DND-41 (cell line): Measurements from ENCODE around the gene ANO9.

Source experiments
- ATAC-seq: fragments of 200-7000 bp; cut with Tn5 transposase; 3 replicates; pipeline ENCODE4 v1.9.1; 2021; ENCODE audit warnings: low read depth; ENCODE audit not compliant: insufficient read depth
- DNase-seq: peaks from one replicate; pipeline ENCODE4 v3.0.0-alpha.2; 2020
- H2AFZ ChIP-seq: 2 replicates; pipeline ENCODE4 v1.6.0; 2012; ENCODE audit warnings: low read depth, low read length
- H3K27ac ChIP-seq: 2 replicates; pipeline ENCODE4 v1.5.1; 2012; ENCODE audit warnings: low read length, inconsistent platforms
- H3K27me3 ChIP-seq: fragments of 200-600 bp; sonication (generic); 2 replicates; pipeline ENCODE4 v1.6.0; 2012; ENCODE audit warnings: low read length, mild to moderate bottlenecking, inconsistent platforms; ENCODE audit not compliant: insufficient read depth, poor library complexity
- H3K36me3 ChIP-seq: 2 replicates; pipeline ENCODE4 v1.5.1; 2012; ENCODE audit warnings: low read length, inconsistent platforms; ENCODE audit not compliant: insufficient read depth
- H3K4me1 ChIP-seq: 2 replicates; pipeline ENCODE4 v1.5.1; 2012; ENCODE audit warnings: mild to moderate bottlenecking, low read length; ENCODE audit not compliant: insufficient read depth
- H3K4me2 ChIP-seq: 2 replicates; pipeline ENCODE4 v1.6.0; 2012; ENCODE audit warnings: mild to moderate bottlenecking, moderate library complexity, low read length, inconsistent platforms; ENCODE audit not compliant: insufficient read depth
- H3K4me3 ChIP-seq, 2 experiments: fragments of 200-600 bp in 1 of 2; shearing (Covaris generic) in 1 of 2; 2 replicates each; pipeline ENCODE4 v1.5.1; 2012 to 2016; ENCODE audit warnings: inconsistent platforms in 2 of 2, low read length in 2 of 2, mild to moderate bottlenecking in 2 of 2, low read depth in 1 of 2, moderate library complexity in 1 of 2
- H3K79me2 ChIP-seq: 2 replicates; pipeline ENCODE4 v1.6.0; 2012; ENCODE audit warnings: low read length, inconsistent platforms; ENCODE audit not compliant: insufficient read depth
- H3K9ac ChIP-seq: 2 replicates; pipeline ENCODE4 v1.6.0; 2012; ENCODE audit warnings: low read depth, mild to moderate bottlenecking, inconsistent platforms, low read length, moderate library complexity
- H3K9me3 ChIP-seq: 2 replicates; pipeline ENCODE4 v1.5.1; 2012; ENCODE audit warnings: low read length, moderate library complexity, mild to moderate bottlenecking, inconsistent platforms; ENCODE audit not compliant: insufficient read depth, severe bottlenecking
- H4K20me1 ChIP-seq: 2 replicates; pipeline ENCODE4 v1.6.0; 2012; ENCODE audit warnings: low read length; ENCODE audit not compliant: insufficient read depth
- CTCF ChIP-seq: IDR thresholded peaks from 2 replicates; pipeline ENCODE4 v1.5.1; 2012; ENCODE audit warnings: borderline replicate concordance, low read length, moderate library complexity, mild to moderate bottlenecking; ENCODE audit not compliant: poor library complexity, severe bottlenecking; ENCODE audit errors: extremely low read depth
- EZH2 ChIP-seq: IDR thresholded peaks from 3 replicates; pipeline ENCODE4 v1.6.1; 2012; ENCODE audit warnings: borderline replicate concordance, low read depth, mild to moderate bottlenecking, moderate library complexity, low read length, inconsistent platforms; ENCODE audit not compliant: severe bottlenecking

The ANO9 gene

GRCh38 chr11:449889-450808 lies 8.3 kb upstream of the ANO9 start, which contains the start of gene PTDSS2:
Gene PTDSS2, plus strand, starts transcription at chr11:450279. Its CDS starts 177 bp downstream, at chr11:450456.
- peak within 1 kb of the TSS; percentile 91 for H3K4me2 ChIP-seq
- H3K36me3 ChIP-seq: peaks cover 34% of the 10 kb centered on the region
- peak within 1 kb of the TSS; percentile 90 for H2AFZ ChIP-seq
- H3K9ac ChIP-seq: peak within 1 kb of the TSS; percentile 85
- no peaks in the 10 kb centered on the region for H3K9me3 ChIP-seq
- DNase-seq (peak; percentile 95), ATAC-seq (peak; percentile 84)
- peak within 1 kb of the TSS; percentile 91 for H3K27ac ChIP-seq
- peak within 1 kb of the TSS; percentile 72 to 80; a peak in 3 of 4 replicates for H3K4me3 ChIP-seq
- peaks cover 65% of the 10 kb centered on the region for H3K79me2 ChIP-seq
- H3K4me1 ChIP-seq: peaks cover 54% of the 10 kb centered on the region
- peaks cover 39% of the 10 kb centered on the region for H4K20me1 ChIP-seq
- TF ChIP-seq CTCF: no peak
- TF ChIP-seq EZH2: no peak
- H3K27me3 ChIP-seq: no peaks in the 10 kb centered on the region

GRCh38 chr11:447923-448731 lies 6.3 kb upstream of the ANO9 start:
- Histone ChIP-seq H3K4me2 (peak overlapping the region; percentile 91), H2AFZ (peak overlapping the region; percentile 79), H3K4me3 (peak overlapping the region; percentile 57 to 72), H3K27me3 (no peaks in the 10 kb centered on the region), H3K4me1 (peaks cover 44% of the 10 kb centered on the region), H3K27ac (peak overlapping the region; percentile 91), H3K9ac (peak overlapping the region; percentile 85), H3K9me3 (no peaks in the 10 kb centered on the region), H3K36me3 (peaks cover 14% of the 10 kb centered on the region), H3K79me2 (peaks cover 47% of the 10 kb centered on the region), H4K20me1 (peaks cover 22% of the 10 kb centered on the region)
- ATAC-seq: peak; percentile 70
- peak; percentile 95 for DNase-seq
- no peak for TF ChIP-seq EZH2
- TF ChIP-seq CTCF: peak; percentile 97

GRCh38 chr11:446891-447290 lies 5.1 kb upstream of the ANO9 start:
- no peak overlapping the region for H3K27ac ChIP-seq
- H3K4me2 ChIP-seq: no peak overlapping the region
- no peak overlapping the region for H3K9ac ChIP-seq
- peaks cover 37% of the 10 kb centered on the region for H3K4me1 ChIP-seq
- H3K36me3 ChIP-seq: peaks cover 3% of the 10 kb centered on the region
- H4K20me1 ChIP-seq: peaks cover 11% of the 10 kb centered on the region
- no peak overlapping the region for H3K4me3 ChIP-seq
- DNase-seq (no peak), ATAC-seq (no peak)
- no peak overlapping the region; the same call in 1 of the 2 replicates for H2AFZ ChIP-seq
- no peaks in the 10 kb centered on the region for H3K27me3 ChIP-seq
- no peaks in the 10 kb centered on the region for H3K9me3 ChIP-seq
- TF ChIP-seq EZH2 (no peak), CTCF (no peak)
- H3K79me2 ChIP-seq: peaks cover 36% of the 10 kb centered on the region
